Tibial nerve (tissue), 3 donors: ENCODE results near the gene MCCC1.

ENCODE experiments used
- CTCF ChIP-seq, 5 experiments: fragments of 200-600 bp in 3 of 5; fragments of 450-650 bp in 2 of 5; sonication (generic) in 3 of 5; IDR thresholded peaks; one replicate each; pipeline ENCODE4 v1.5.1; 2016 to 2019; ENCODE audit warnings: antibody characterized with exemption in 5 of 5, mild to moderate bottlenecking in 3 of 5, moderate library complexity in 2 of 5
- POLR2A ChIP-seq, 2 donors: fragments of 450-650 bp; IDR thresholded peaks; one replicate each; pipeline ENCODE4 v1.6.1; 2017; ENCODE audit warnings: antibody characterized with exemption in 2 of 2, mild to moderate bottlenecking in 2 of 2, moderate library complexity in 2 of 2

GRCh38 chr3:183074261-183074660 is 25.0 kb downstream of the MCCC1 start:
- TF ChIP-seq CTCF (IDR thresholded peaks at IDR 0.05) (no peak), POLR2A (IDR thresholded peaks at IDR 0.05) (no peak)
